ENCODE results near the gene CHMP5. TPM values are rescaled to one million over a fixed set of nuclear protein-coding genes. Genes with fewer than 3 reads are reported as not detected.

Gene CHMP5
- 52.0 TPM for total RNA-seq
- long read RNA-seq, transcript CHMP5-201 (8 exons, 1,477 nt) = major isoform, 222 of 237 reads
- long read RNA-seq, partial matches to known transcripts = 6 of 237 reads
- long read RNA-seq, other reads (novel, unspliced or antisense) = 9 of 237 reads

DNA sequence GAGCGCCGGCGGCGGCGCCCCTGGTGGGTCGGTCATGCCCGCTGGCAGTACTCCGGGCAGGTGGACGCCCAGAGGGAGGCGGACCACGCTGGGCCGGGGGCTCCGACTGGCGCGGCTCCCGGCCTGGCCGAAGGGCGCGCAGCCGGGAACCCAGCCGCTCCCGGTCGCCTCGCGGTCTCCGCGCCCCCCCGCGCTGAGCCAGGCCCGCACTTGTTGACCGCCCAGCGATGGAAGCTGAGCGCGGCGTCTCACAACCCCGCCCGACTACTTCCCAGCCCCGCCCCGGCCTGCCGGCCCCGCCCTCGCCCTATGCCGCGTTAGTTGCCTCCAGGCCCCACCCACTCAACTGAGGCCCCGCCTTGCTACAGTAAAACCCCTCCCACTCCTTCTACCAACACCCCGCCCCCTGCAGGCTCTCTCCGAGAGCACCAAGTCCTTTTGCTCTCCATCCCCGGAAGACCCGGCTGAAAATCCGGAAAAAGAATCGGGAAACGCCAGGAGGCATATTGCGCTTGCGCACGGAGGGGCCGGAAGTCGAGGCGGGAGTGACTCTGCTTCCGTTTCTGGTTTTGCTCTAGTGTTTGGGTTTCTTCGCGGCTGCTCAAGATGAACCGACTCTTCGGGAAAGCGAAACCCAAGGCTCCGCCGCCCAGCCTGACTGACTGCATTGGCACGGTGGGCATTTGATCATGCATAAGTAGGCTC is at the start of gene CHMP5, which contains the start of gene BAG1:
TSS of gene CHMP5 (plus strand) at position 577 of the 705 bp plus-strand sequence. CDS start at position 607, 30 bp downstream.
TSS of gene BAG1 (minus strand) at position 236 of the 705 bp plus-strand sequence.
- peak; percentile 100 for DNase-seq (ENCODE audit: low spot score)

DNA sequence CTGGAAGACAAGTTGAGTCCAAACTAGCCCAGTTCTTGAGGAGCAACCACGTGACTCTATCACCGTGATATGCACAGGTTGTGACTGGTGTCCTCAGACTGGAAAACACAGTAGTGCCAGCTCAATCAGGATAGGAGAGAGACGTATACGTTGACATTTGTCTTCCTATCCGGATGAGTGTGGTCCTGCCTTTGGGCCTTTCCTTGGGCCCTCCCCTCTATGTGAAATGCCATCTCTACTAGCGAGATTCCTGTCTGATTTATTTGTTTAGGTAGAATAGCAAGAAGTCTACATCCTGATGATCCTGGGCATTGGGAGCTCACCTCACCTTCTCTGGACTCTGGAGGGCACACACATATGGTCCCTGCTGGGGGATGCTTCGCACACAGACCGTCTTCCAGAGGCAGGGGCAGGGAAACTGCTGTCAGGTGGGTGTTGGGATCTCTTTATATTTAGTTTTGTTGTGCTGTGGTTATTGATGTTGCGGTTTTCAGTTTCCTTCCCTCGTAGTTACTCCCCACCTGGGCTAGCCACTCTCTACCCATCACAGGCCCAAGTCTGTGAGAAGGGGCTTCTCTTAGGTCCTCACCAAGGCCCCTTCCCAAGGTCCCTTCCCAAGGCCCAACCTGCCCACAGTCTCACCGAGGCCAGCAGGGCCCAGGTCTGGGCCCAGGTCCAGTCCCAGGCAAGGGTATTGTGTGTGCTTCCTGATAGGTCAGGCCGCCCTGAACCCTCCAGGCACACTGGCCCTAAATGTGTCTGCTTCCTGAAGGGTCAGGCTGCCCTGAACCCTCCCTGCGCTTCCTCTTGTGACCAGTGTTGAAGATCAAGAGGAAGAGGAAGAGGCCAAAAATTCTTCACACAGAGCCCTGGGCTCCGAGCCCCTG is 43.9 kb upstream of the CHMP5 start:
- DNase-seq (ENCODE audit: low spot score) = no peak

DNA sequence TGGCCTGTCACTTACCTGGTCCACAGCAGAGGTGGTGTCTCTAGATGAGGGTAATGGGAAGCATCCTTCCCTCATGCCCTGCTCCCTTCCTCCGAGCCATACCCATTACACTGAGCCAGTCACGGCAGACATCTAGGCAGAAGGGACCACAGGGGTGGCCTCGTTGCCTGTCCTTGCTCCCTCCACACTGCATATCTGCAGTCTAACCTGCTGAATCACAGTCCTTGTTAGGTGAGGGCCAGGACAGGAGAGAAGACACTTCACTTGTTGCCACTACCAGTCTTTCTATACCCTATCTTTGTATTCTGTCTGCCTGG is 43.3 kb upstream of the CHMP5 start:
- DNase-seq (ENCODE audit: low spot score) = no peak

DNA sequence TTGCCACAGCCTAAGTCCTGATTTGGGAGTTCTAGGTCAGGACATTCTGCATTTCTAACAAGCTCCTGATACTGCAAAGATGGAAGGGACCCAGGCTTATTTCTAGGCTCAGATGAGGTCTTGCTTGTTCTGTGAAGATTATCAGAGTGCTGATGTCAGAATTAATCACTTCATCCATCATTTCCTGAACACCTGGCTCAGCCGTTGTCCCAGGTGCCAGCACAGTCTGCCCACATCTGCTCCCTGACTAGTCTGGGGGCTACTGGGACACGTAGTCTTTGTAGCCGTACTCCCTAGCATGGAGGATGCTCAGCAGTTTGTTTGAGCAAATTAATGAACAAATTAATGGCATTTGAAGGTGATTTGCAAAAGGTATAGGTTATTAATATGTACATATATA is 42.8 kb upstream of the CHMP5 start:
- DNase-seq (ENCODE audit: low spot score) = no peak

DNA sequence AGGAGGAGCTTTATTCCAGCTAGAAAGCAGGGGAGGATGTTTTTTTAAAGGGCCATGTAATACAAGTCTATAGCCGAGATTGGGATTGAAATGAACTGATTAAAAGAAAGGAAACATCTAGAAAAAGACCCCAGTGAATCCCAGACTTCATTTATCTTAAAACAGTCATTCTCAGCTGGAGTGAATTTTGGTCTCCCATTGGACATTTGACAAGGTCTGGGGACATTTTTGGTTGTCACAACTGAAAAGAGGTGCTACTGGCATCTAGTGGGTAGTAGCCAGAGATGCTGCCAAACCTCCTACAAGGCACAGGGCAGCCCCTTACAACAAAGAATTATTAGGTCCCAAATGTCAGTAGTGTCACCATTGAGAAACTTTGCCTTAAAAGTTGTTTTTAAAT is 41.2 kb upstream of the CHMP5 start:
- no peak for DNase-seq (ENCODE audit: low spot score)

DNA sequence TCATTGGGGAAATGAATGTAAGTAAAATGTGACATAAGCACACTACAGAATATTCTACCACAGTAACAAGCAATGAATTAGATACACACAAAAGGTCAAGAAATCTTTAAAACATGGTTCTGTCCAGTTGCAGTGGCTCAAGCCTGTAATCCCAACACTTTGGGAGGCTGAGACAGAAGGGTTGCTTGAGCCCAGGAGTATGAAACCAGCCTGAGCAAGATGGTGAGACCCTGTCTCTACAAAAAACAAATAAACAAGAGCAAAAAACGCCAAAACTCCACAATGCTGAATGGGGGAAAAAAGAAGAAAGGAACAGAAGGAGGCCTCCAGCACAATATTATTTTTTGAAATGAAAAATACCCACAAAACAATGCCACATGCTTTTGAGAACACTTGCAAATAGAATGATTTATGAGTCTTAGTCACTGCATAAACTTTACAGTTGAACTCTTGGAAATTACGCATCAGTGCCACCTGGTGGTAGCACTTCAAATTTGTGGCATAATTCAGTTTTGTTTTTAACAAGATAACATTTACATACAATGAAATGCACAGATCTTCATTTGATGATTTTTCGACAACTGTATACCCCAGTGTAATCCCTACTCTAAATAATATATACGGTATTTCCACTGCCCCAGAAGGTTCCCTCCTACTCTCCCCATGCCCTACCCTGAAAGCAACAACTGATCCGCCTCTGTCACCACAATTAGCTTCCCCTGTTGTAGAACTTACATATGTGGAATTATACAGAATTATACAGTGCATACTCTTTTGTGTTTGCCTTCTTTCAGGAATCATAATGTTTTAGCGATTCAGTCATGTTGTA is 39.3 kb upstream of the CHMP5 start:
- no peak for DNase-seq (ENCODE audit: low spot score)

DNA sequence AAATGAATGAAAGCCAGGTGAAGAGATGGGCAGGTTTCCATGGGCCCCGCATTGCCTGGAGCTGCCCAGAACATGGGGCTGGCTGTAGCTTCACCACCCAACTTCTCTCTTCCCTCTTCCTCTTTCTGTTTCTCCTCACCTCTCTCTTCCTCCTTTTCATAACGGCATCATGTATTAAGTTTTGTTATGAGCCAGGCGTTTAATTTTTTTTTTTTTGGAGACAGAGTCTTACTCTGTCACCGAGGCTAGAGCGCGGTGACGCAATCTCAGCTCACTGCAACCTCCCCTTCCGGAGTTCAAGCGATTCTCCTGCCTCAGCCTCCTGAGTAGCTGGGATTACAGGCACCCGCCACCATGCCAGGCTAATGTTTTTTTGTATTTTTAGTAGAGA is 37.8 kb upstream of the CHMP5 start:
- DNase-seq (ENCODE audit: low spot score) = no peak

DNA sequence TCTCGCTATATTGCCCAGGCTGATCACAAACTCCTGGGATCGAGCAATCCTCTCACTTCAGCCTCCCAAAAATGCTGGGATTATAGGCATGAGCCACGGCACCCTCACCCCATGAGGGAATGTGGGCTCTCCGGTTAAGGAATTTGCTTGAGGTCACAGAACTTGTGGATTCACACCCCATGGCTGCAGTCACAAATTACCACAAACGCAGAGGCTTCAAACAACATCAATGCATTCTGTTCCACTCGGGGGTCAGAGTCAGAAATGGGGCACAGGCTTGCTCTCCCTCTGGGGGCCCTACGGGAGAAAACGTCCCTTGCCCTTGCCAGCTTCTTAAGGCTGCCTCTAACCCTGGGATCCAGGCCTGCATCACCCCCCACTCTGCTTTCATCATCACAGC is 37.1 kb upstream of the CHMP5 start:
- DNase-seq (ENCODE audit: low spot score) = no peak

DNA sequence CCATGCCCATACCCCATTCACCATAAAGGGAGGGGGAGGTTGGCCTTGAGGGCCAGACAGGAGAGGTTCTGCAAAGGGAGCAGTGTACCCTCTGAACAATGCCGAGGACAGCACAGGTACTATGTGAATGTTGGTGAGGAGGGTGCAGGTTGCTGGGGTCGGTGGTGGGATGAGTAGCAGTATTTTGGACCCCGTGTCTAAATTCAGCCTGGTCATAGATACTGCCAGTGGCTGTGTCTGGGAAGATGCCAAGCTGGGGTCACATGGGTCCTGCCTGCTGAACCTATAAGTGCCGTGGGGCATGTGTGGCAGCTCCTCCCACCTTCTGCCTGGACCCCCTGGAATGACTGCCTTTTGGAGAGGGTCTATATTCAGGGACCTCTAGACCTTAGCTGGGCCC is 36.2 kb upstream of the CHMP5 start:
- DNase-seq (ENCODE audit: low spot score) = no peak

DNA sequence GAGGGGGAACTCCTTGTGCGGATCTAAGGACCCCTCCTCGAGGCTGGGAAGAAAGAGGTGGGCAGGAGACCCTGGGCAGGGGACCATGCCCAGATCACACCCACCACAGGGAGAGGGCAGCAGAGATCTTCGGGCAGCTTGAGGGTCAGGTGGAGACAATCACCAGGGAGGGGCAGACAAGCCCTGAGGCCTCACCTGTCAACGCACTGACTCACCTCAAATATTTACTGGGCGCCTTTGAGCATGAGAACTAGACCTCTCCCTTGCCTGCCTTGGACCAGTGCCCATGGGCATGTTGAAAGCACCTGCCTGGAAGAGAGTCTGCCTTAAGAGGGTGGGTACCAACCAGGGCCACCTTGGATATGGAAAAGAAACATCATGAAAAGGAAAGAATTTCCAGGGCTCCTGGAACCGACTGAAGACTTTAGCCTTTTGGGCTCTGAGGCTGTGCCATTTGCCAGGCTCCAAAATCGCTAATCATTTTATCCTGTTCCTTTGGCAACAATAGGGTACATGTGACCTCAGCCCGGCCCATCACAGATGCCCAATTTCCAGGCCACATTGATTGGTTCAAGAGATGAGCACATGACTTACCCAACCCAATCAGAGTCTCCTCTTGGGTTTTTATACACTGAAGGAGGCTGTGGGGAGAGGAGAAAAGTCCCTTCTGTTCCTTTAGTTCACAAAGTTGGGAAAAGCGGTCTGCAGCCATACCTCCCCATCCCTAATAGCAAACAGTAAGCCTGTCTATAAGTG is 35.3 kb upstream of the CHMP5 start:
- no peak for DNase-seq (ENCODE audit: low spot score)

DNA sequence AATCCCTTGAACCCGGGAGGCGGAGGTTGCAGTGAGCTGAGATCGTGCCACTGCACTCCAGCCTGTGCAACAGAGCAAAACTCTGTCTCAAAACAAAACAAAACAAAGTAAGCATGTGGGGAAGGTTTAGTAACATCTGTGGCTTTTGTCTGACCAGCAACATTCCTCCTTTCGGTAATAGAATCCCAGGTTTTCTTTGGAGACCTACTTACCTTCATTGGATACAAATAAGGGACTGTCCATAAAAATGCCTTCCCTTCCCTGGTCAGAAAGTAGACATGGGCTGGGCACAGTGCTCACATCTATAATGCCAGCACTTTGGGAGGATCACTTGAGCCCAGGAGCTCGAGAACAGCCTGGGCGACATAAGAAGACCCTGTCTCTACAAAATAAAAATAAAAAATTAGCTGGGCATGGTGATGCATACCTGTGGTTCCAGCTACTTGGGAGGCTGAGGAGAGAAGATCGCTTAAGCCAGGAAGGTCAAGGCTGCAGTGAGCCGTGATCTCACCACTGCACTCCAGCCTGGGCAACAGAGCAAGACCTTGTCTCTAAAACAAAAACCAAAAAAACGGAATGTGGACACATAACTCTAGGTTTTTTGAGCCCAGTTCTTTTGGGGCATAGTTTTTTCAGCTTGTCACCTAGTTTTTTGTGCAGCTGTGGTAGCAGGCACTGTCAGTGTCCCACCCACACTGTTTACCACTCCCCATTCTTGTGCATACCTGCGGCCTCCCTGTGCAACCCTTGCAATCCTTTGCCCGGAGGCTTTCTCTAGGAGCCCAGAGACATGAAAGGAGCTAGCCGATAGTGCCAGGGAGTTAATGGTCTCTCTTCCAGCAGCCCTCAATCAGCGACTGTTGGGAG is 33.9 kb upstream of the CHMP5 start:
- DNase-seq (ENCODE audit: low spot score) = no peak

DNA sequence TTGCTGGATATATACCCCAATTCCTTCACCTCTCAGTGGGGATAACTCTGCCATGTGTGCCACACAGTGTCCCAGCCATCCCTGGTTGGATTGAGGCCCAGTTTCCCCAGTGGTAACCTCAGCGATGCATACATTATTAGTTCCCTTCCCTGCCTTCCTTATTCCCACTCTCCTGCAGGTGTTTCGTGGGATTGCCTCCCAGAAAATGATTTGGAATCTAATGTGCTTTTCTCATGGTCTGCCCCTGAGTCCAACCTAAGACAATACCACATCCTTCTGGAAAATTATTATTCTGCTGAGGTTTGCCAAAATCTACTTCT is 33.3 kb upstream of the CHMP5 start:
- no peak for DNase-seq (ENCODE audit: low spot score)

DNA sequence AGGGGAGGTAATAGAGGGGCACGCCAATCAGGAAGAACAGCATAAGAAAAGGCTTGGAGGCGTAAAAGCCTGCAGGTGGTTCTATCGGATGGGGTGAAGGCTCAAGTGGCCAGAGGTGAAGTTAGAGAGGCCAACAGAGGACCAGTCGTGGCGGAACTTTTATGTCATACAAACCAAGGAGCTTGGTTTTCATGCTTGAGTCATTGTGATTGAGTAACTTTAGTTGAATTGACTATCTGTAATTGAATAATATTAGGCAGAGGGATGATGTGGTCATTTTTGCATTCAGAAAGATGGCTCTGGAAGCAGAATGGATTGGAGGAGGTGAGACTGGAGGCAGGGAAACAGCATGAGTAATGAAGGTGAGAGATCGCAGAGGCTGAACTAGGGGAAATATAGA is 32.0 kb upstream of the CHMP5 start:
- DNase-seq (ENCODE audit: low spot score) = no peak

DNA sequence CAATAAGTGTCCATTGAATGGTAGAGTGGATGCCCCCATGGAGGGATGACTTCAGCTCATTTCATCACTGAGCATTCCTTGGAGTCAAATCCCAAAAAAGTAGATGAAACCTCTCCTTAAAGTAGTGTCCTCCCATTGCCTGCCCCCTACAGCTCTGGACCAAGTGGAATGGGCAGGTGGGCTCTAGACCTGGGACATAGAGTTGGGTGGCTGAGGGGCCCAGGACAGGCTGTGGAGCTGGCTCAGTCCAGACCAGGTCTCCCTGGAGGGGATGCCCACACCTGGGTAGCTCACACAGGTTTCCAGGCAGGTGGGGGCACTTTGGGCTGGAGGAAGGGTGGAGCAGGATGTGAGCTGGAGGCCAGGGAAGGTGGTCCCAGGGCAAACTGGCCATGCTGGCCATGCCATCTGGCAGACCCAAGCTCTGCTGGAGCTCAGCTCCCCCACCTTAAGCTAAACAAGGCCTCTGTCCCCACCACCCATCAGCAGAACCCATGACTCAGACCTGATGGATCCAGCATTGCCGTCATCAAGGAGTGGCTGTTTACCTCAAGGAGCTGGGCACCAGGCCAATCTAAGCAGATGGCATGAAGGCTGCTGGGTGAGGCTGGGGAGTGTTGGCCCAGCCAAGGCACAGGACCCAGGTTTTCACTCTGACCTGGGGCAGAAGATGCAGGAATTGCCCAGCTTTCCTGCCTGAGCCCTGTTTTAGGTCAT is 31.1 kb upstream of the CHMP5 start:
- DNase-seq (ENCODE audit: low spot score) = no peak

DNA sequence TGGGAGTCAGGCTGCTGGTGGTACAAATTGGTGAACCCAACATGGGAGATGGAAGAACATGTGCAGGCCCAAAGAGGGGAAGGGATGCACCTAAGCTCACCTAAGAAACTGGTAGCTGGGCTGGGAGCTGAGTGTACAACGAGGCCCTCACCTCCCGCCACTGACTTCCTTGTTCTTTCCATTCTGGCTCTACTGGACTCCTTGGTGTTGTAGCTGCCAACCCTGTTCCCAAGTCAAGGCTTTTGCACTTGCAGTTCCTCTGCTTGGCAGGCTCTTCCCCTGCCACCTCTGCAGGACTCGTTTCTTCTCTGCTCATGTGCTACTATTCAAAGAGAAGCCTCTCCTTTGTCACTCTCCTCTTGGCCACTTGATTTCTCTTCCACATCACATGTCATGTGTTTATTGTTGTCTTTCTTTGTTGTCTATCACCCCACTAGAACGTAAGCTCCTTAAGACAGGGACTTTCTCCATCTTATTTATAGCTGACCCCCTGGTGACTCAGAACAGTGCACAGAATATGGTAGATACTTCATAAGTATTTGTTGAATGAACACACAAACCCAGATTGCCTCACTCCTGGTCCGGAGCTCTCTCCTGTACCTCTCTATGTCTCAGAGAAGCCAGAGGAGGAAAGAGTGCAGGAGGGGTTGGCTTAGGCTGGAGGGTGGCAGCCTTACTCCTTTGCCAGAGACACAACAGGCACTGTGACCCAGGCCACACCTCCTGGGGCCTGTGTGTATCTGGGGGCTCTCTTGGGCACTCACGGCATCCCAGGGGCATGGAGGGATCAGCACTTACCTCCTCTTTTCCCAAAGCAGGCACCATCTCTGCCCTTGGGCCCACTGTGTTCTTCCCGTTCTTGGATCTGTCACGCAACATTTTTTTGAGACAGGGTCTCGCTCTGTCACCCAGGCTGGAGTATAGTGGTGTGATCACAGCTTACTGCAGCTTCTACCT is 30.1 kb upstream of the CHMP5 start:
- DNase-seq (ENCODE audit: low spot score) = no peak

DNA sequence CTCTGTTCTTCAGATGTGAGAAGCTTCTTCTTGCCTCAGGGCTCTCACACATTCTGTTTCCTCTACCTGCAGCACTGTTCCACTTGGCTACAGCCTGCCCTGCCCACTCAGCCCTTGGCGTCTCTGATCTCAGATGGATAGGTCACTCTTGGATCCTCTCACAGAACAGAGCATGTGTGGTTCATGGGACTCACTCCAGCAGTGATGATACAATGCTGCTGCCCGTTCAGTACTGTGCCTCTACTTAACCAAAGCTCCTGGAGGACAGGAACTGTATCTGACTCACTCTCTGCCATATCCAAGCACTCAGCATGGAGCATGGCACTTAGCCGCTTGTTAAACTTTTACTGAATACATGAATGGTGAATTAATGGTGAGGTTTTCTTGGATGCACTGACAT is 28.3 kb upstream of the CHMP5 start:
- no peak for DNase-seq (ENCODE audit: low spot score)

DNA sequence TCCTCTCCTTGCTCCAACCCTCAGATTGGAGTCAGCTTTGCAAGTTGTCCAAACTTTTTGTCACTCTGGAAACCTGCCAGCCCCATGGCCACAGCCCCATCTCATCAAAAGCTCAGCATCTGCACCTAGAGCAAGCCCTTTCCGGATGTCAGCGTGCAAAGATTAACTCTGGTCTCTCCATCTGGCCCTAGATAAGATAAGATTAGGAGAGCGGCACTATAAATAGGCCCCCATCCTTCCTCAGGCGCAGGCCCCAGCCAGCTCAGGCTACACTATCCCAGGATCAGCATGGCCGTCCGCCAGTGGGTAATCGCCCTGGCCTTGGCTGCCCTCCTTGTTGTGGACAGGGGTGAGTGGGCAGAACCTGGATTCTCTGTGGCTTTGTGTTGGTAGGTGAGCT is 24.9 kb upstream of the CHMP5 start, which contains the start of gene SPINK4:
TSS of gene SPINK4 (plus strand) at position 247 of the 400 bp plus-strand sequence. CDS start at position 289, 42 bp downstream.
- peak; percentile 59 for DNase-seq (ENCODE audit: low spot score)

DNA sequence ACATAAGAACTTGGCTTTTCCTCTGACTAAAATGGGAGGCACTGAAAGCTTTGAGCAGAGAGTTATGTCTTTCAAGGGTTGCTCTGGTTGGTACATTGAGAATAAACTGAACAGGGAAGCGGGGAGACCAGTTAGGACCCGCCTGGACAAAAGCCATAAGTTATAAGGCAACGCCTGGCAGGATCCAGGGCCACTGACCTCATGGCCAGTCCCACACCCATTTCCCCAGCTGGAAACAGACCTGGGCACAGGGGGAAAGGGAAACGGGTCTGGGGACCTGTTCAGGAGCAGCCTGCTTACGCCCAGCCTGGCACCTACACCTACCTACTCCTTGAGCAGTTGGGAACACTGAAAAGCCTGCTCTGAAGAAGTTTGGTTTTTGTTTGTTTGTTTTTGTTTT is 23.6 kb upstream of the CHMP5 start:
- DNase-seq (ENCODE audit: low spot score) = no peak

Measured in mesenteric fat pad (tissue), 1 donor.